ENCODE measurements around the gene SPINK4. TPM values are rescaled to one million over a fixed set of nuclear protein-coding genes. Genes with fewer than 3 reads are reported as not detected.
A peak's percentile ranks its signal among the peaks of the same experiment; 100 is the strongest.

SPINK4 gene
- total RNA-seq, 1 experiment from 2014 or later = not detected

DNA sequence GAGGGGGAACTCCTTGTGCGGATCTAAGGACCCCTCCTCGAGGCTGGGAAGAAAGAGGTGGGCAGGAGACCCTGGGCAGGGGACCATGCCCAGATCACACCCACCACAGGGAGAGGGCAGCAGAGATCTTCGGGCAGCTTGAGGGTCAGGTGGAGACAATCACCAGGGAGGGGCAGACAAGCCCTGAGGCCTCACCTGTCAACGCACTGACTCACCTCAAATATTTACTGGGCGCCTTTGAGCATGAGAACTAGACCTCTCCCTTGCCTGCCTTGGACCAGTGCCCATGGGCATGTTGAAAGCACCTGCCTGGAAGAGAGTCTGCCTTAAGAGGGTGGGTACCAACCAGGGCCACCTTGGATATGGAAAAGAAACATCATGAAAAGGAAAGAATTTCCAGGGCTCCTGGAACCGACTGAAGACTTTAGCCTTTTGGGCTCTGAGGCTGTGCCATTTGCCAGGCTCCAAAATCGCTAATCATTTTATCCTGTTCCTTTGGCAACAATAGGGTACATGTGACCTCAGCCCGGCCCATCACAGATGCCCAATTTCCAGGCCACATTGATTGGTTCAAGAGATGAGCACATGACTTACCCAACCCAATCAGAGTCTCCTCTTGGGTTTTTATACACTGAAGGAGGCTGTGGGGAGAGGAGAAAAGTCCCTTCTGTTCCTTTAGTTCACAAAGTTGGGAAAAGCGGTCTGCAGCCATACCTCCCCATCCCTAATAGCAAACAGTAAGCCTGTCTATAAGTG, 10.4 kb upstream of the SPINK4 start:
- DNase-seq (ENCODE audit: low read depth) = peak; percentile 76

DNA sequence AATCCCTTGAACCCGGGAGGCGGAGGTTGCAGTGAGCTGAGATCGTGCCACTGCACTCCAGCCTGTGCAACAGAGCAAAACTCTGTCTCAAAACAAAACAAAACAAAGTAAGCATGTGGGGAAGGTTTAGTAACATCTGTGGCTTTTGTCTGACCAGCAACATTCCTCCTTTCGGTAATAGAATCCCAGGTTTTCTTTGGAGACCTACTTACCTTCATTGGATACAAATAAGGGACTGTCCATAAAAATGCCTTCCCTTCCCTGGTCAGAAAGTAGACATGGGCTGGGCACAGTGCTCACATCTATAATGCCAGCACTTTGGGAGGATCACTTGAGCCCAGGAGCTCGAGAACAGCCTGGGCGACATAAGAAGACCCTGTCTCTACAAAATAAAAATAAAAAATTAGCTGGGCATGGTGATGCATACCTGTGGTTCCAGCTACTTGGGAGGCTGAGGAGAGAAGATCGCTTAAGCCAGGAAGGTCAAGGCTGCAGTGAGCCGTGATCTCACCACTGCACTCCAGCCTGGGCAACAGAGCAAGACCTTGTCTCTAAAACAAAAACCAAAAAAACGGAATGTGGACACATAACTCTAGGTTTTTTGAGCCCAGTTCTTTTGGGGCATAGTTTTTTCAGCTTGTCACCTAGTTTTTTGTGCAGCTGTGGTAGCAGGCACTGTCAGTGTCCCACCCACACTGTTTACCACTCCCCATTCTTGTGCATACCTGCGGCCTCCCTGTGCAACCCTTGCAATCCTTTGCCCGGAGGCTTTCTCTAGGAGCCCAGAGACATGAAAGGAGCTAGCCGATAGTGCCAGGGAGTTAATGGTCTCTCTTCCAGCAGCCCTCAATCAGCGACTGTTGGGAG, 9.0 kb upstream of the SPINK4 start:
- DNase-seq (ENCODE audit: low read depth) = peak; percentile 76

DNA sequence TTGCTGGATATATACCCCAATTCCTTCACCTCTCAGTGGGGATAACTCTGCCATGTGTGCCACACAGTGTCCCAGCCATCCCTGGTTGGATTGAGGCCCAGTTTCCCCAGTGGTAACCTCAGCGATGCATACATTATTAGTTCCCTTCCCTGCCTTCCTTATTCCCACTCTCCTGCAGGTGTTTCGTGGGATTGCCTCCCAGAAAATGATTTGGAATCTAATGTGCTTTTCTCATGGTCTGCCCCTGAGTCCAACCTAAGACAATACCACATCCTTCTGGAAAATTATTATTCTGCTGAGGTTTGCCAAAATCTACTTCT, 8.4 kb upstream of the SPINK4 start:
- no peak for DNase-seq (ENCODE audit: low read depth)

DNA sequence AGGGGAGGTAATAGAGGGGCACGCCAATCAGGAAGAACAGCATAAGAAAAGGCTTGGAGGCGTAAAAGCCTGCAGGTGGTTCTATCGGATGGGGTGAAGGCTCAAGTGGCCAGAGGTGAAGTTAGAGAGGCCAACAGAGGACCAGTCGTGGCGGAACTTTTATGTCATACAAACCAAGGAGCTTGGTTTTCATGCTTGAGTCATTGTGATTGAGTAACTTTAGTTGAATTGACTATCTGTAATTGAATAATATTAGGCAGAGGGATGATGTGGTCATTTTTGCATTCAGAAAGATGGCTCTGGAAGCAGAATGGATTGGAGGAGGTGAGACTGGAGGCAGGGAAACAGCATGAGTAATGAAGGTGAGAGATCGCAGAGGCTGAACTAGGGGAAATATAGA, 7.2 kb upstream of the SPINK4 start:
- no peak for DNase-seq (ENCODE audit: low read depth)

DNA sequence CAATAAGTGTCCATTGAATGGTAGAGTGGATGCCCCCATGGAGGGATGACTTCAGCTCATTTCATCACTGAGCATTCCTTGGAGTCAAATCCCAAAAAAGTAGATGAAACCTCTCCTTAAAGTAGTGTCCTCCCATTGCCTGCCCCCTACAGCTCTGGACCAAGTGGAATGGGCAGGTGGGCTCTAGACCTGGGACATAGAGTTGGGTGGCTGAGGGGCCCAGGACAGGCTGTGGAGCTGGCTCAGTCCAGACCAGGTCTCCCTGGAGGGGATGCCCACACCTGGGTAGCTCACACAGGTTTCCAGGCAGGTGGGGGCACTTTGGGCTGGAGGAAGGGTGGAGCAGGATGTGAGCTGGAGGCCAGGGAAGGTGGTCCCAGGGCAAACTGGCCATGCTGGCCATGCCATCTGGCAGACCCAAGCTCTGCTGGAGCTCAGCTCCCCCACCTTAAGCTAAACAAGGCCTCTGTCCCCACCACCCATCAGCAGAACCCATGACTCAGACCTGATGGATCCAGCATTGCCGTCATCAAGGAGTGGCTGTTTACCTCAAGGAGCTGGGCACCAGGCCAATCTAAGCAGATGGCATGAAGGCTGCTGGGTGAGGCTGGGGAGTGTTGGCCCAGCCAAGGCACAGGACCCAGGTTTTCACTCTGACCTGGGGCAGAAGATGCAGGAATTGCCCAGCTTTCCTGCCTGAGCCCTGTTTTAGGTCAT, 6.2 kb upstream of the SPINK4 start:
- peak; percentile 99 for DNase-seq (ENCODE audit: low read depth)

DNA sequence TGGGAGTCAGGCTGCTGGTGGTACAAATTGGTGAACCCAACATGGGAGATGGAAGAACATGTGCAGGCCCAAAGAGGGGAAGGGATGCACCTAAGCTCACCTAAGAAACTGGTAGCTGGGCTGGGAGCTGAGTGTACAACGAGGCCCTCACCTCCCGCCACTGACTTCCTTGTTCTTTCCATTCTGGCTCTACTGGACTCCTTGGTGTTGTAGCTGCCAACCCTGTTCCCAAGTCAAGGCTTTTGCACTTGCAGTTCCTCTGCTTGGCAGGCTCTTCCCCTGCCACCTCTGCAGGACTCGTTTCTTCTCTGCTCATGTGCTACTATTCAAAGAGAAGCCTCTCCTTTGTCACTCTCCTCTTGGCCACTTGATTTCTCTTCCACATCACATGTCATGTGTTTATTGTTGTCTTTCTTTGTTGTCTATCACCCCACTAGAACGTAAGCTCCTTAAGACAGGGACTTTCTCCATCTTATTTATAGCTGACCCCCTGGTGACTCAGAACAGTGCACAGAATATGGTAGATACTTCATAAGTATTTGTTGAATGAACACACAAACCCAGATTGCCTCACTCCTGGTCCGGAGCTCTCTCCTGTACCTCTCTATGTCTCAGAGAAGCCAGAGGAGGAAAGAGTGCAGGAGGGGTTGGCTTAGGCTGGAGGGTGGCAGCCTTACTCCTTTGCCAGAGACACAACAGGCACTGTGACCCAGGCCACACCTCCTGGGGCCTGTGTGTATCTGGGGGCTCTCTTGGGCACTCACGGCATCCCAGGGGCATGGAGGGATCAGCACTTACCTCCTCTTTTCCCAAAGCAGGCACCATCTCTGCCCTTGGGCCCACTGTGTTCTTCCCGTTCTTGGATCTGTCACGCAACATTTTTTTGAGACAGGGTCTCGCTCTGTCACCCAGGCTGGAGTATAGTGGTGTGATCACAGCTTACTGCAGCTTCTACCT, 5.2 kb upstream of the SPINK4 start:
- DNase-seq (ENCODE audit: low read depth) = peak; percentile 39

DNA sequence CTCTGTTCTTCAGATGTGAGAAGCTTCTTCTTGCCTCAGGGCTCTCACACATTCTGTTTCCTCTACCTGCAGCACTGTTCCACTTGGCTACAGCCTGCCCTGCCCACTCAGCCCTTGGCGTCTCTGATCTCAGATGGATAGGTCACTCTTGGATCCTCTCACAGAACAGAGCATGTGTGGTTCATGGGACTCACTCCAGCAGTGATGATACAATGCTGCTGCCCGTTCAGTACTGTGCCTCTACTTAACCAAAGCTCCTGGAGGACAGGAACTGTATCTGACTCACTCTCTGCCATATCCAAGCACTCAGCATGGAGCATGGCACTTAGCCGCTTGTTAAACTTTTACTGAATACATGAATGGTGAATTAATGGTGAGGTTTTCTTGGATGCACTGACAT, 3.4 kb upstream of the SPINK4 start:
- DNase-seq (ENCODE audit: low read depth) = no peak

DNA sequence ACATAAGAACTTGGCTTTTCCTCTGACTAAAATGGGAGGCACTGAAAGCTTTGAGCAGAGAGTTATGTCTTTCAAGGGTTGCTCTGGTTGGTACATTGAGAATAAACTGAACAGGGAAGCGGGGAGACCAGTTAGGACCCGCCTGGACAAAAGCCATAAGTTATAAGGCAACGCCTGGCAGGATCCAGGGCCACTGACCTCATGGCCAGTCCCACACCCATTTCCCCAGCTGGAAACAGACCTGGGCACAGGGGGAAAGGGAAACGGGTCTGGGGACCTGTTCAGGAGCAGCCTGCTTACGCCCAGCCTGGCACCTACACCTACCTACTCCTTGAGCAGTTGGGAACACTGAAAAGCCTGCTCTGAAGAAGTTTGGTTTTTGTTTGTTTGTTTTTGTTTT, 1.3 kb downstream of the SPINK4 start:
- DNase-seq (ENCODE audit: low read depth) = no peak

DNA sequence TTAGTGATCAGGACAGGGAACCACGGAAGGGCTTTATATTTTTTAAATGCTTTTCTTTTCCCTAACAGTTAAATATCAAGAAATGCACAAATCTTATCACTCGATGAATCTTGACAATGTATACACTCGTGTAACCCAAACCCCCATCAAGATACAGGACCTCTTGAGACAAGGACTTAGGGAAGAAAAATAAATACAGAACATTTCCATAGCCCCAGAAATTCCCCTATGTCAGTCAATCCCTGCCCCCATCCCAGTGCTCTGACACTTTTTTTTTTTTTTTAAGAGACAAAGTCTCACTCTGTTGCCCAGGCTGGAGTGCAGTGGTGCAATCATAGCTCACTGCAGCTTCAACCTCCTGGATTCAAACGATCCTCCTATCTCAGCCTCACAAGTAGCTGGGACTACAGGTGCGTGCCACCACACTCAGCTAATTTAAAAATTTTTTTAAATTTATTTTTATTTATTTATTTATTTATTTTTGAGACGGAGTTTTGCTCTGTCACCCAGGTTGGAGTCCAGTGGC, 2.7 kb downstream of the SPINK4 start:
- no peak for DNase-seq (ENCODE audit: low read depth)

DNA sequence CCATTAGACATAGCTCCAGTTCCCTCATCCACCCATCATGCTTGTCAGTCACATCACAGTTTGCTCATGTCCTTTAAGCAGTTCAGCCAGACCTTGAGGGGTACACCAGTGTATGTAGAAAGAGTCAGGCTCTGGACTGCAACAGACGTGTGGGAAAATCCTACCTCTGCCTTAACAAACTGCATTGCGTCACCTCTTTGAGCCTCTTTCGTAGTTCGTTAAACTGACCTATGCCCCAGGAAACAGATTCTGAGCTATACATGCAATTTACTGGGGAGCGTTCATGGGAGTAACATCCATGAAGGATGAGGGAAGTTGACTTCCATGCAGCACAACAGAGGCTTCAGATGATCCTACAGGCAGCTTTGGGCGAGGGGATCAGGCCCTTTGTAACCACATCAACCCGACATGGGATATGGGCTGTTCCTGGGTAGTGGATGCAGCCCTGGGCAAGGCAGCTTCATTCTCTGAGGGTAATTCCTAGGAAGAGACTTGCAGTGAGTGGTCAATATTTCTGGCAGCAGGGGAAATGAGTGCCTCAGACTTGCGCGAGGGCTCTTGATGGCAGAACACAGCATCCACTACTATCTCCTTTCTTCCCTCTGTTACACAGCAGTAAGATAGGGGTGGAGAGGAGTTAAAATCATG, 4.3 kb downstream of the SPINK4 start:
- DNase-seq (ENCODE audit: low read depth) = no peak

DNA sequence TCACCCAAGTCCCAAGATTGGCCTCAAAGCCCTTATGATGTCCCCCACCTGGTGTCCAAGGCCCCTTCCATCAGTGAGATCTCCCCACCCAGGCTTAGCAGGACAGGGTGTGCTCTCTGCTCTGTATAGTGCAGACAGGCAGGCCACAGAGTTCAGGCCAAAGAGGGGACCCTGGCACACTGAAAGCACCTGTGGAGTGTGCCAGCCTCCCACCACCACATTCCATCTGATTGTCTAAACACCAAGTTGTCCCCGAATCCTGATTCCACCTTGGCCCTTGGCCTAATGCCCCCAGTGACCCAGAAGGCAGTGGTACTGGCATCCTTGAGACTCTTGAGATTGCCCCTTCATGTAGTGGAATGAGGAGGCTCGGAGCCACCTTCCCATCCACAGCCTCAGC, 5.4 kb downstream of the SPINK4 start:
- no peak for DNase-seq (ENCODE audit: low read depth)

DNA sequence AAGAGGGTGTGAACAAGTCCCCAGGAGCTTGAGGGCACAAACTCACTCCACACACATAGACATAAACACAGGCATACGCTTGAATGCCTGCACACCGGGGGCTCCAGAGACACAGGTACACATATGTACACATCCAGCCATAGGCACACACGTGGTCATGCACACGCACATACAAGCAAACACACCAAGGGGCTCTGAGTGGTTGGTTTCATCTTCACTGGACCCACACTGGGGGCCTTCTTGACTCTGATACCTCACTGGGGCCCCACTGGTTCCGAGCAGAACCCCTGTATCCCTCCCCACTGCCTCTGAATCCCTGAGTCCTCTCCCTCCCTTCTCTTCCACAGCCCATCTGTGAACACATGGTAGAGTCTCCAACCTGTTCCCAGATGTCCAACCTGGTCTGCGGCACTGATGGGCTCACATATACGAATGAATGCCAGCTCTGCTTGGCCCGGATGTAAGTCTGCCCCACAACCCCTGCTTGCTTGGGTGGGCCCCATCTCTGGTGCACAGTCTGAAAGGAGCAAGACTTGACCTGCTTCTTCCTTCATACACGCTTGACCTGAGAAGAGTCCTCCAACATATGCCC, 6.4 kb downstream of the SPINK4 start:
- DNase-seq (ENCODE audit: low read depth) = no peak

DNA sequence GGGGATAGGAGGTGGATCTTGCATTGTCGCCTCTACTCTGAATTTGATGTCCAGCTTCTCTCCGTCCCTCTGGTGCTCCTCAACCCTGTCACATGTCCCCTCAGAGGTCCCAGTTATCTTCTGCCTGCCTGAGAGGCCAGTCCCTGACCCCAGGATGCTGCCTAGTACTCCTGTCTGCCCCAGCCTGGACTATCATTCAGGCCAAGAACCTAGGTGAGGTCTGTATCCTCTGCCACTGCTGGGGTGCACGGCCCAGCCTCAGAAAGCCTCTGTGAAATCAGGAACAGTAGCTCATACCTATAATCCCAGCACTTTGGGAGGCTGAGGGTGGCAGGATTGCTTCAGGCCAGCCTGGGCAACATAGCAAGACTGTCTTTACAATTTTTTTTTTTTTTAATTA, 8.6 kb downstream of the SPINK4 start:
- no peak for DNase-seq (ENCODE audit: low read depth)

DNA sequence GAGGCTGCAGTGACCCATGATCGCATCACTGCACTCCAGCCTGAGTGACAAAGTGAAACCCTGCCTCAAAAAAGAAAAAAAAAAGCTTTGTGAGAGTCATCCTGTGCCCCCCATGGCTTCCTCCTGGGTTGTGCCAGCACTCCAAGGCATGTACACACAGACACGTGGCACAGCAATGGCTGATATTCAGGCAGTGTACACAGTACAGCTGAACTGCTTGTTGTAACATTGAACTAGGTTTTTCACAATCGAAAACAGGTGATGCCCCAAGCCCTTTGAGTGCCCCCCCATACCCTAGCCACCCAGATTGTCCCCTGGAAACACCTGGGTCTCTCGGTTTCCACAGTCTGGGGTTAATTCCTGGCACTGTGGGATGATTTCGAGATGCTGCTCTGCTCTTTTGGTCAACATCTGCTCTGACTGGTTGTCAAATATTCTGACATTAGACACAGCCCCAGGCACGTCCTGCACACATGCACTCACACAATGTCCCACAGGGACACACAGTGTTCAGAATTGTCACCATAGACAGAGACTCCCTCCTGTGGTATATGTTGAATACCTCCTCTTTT, 9.2 kb downstream of the SPINK4 start:
- DNase-seq (ENCODE audit: low read depth) = no peak

DNA sequence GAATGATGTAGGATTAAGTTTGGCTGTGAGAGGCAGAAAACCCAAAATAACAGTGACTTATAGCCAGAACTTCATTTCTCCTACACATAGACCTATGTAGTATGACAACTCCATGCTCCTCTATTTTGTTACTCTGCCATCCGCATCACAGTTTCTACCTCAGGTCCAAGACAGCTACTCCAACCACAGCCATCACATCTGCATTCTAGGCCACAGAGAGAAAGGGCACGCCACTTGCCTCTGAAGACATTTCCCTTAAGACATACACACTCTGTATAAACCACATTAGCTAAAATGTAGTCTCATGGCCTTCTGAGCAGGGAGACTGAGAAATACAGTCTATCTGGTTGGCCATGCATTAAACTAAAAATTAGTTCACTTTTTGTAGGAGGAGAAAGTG, 10.0 kb downstream of the SPINK4 start:
- no peak for DNase-seq (ENCODE audit: low read depth)

DNA sequence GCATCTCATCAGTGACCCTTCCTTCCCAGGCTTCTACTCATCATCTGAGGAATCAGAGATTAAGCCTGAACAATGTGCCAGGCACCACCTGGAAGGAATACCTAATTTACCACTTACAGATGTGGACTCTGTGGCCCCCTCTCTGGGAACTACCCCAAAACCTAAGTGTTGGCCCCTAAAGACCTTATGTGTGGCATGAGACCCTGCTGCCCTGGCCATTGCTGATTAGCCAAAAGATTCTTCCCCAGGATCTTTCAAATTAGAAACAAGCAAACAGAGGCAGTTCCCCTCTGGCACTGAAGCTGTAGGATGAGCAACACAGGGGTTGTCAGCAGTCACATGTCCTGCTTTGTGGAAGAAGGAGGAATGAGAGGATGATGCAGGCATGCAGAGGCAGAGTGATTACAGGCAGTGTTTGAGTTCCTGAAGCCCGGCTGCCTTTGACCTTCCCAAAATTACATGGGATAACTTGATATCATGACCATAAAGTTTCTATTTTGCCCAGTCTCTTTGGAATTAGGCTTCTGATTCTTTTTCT, 10.6 kb downstream of the SPINK4 start:
- peak; percentile 36 for DNase-seq (ENCODE audit: low read depth)

DNA sequence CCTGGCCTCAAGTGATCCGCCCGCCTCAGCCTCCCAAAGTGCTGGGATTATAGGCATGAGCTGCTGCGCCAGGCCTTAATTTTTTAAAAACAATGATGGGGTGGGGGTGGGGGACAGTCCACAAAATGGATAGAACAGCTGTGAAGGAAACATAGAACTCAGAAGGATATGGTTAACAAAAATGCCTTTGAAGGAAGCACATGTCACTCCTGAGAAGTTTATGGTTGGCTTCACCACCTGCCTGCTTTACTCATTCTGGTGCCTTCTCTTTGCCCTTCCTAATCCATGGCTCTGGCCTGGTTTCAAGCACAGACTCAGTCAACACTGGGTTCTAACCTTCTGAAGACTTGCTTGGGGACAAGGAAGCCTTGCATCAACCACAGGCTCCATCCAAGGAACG, 14.2 kb downstream of the SPINK4 start:
- no peak for DNase-seq (ENCODE audit: low read depth)

DNA sequence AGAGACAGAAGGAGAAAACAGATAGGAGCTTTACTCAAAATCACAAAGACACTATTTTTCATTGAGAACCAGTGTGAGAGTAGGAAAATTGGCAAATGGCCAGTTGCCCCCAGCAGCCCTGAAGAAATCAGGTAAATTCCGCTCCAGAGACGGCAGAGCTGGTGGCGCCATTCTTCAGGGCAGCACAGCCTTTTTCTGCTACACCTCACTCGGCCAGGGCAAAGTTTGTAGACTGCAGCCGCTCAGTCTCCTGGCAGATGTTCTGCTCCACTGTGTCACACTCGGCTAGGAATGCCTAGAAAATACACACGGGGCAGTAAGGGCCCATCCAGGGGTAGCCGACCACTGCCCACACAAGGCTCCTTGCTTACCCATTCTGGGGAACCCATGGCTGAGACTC, 15.0 kb downstream of the SPINK4 start:
- no peak for DNase-seq (ENCODE audit: low read depth)

DNA sequence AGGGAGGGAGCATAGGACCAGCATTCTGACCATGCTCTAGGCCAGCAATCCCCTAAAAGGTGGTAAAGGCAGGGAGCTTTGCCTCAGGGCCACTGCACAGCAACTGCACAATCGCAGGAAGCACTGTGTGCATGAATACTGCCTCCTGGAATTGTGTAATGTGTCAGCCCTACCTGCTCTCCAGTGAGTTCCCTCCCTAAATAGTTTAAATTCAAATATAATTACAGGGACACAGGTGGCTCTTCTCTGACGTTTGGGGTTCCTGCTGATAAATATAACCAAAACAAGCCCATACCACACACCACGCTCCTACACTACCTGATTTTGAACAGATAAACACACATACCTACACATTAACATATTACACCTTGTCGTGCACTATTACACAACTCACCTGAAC, 15.5 kb downstream of the SPINK4 start:
- DNase-seq (ENCODE audit: low read depth) = no peak

DNA sequence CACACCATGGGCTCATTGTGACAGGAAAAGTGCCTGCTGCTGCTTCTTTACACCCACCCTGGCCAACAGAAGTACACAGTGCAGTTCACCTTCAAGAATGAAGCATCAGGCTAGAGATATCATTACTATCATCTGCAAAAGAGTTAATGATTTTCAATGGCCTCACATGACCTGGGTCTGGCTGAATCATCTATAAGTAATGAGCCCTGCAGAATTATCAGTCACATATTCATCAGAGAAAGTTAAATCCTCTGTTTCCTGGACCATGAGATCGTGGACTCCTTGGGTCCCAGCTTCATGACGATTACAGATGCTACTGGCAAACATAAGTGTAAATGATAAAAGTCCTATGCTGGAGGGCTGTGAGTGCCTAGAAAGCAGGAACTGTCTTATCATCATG, 16.3 kb downstream of the SPINK4 start:
- no peak for DNase-seq (ENCODE audit: low read depth)

Measured in M059J (cell line).